ENCODE results near the gene PLPPR5.

The PLPPR5 gene

DNA sequence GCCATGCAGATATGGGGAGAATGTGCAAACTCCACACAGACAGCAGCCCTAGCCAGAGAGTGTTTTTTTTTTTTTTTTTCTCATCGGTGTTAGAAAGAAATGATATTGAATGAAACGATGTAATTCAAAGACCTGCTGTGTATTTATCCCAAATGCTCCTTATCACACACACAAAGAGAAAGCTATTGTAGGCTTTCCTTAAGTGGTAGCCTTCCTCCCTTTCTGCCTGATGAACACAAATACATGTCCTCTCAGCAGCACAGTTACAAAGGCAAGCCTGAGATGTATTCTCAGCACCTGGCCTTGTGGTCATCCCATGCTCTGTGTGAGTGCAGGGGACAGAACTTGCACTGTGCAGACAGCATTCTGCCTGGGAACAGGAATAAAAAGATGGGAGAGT, 93.8 kb downstream of the PLPPR5 start:
- H2AK5ac ChIP-seq (ENCODE audit: low read length), result no peak overlapping the region
- no peaks in the 10 kb centered on the region for H3K79me1 ChIP-seq (ENCODE audit: low read length)
- no peak overlapping the region for H3K4me3 ChIP-seq (ENCODE audit: low read depth, low read length)
- no peak overlapping the region for H4K8ac ChIP-seq (ENCODE audit: low read depth, low read length)
- H3K4me1 ChIP-seq (ENCODE audit: control insufficient read depth in 1 of 2, insufficient read depth in 2 of 2, low read length in 2 of 2), result no peaks in the 10 kb centered on the region
- no peak overlapping the region for H3K4ac ChIP-seq (ENCODE audit: low read depth, low read length)
- H3K27me3 ChIP-seq (ENCODE audit: insufficient read depth, low read length), result no peaks in the 10 kb centered on the region
- no peak overlapping the region for H3K18ac ChIP-seq (ENCODE audit: low read length)
- no peak for DNase-seq
- no peak overlapping the region for H3K4me2 ChIP-seq (ENCODE audit: low read length)
- no peak overlapping the region for H3K23ac ChIP-seq (ENCODE audit: low read length)
- no peaks in the 10 kb centered on the region for H3K79me2 ChIP-seq (ENCODE audit: control insufficient read depth, insufficient read depth, low read length, poor library complexity)
- H2AFZ ChIP-seq (ENCODE audit: insufficient read depth, low read length, poor library complexity), result no peak overlapping the region
- no peak overlapping the region for H2BK12ac ChIP-seq (ENCODE audit: low read length)
- no peak overlapping the region for H3K14ac ChIP-seq (ENCODE audit: low read length)
- no peak overlapping the region for H4K12ac ChIP-seq (ENCODE audit: low read depth, low read length)
- H3K9ac ChIP-seq (ENCODE audit: low read length), result no peak overlapping the region
- WGBS (ENCODE audit: extremely low coverage, insufficient coverage, insufficient read length), result no CpG with 5 or more reads among the region's 2 CpGs
- no peak overlapping the region for H3K27ac ChIP-seq (ENCODE audit: low read depth, low read length)
- no peaks in the 10 kb centered on the region for H3K36me3 ChIP-seq (ENCODE audit: control insufficient read depth in 1 of 2, insufficient read depth in 2 of 2, low read length in 2 of 2)
- no peak overlapping the region for H2BK120ac ChIP-seq (ENCODE audit: insufficient read depth, low read length, poor library complexity)
- no peak overlapping the region for H4K91ac ChIP-seq (ENCODE audit: low read depth, low read length)
- H2BK5ac ChIP-seq (ENCODE audit: low read depth, low read length, poor library complexity), result no peak overlapping the region
- H3K9me3 ChIP-seq (ENCODE audit: insufficient read depth, low read depth, low read length), result peaks cover 2% of the 10 kb centered on the region

- H2AFZ ChIP-seq (ENCODE audit: insufficient read depth, low read length, poor library complexity), result no peak overlapping the region
- no peaks in the 10 kb centered on the region for H3K36me3 ChIP-seq (ENCODE audit: control insufficient read depth in 1 of 2, insufficient read depth in 2 of 2, low read length in 2 of 2)
- H2AK5ac ChIP-seq (ENCODE audit: low read length), result no peak overlapping the region
- H3K4me3 ChIP-seq (ENCODE audit: low read depth, low read length), result no peak overlapping the region
- no peak overlapping the region for H3K4me2 ChIP-seq (ENCODE audit: low read length)
- H4K8ac ChIP-seq (ENCODE audit: low read depth, low read length), result no peak overlapping the region
- H3K79me2 ChIP-seq (ENCODE audit: control insufficient read depth, insufficient read depth, low read length, poor library complexity), result no peaks in the 10 kb centered on the region
- H3K9ac ChIP-seq (ENCODE audit: low read length), result no peak overlapping the region
- no CpG with 5 or more reads among the region's 1 CpG for WGBS (ENCODE audit: extremely low coverage, insufficient coverage, insufficient read length)
- no peak overlapping the region for H3K14ac ChIP-seq (ENCODE audit: low read length)
- H3K79me1 ChIP-seq (ENCODE audit: low read length), result no peaks in the 10 kb centered on the region
- H3K4ac ChIP-seq (ENCODE audit: low read depth, low read length), result no peak overlapping the region
- no peak overlapping the region for H3K27ac ChIP-seq (ENCODE audit: low read depth, low read length)
- no peak for DNase-seq
- H3K9me3 ChIP-seq (ENCODE audit: insufficient read depth, low read depth, low read length), result peaks cover 2% of the 10 kb centered on the region
- no peak overlapping the region for H4K12ac ChIP-seq (ENCODE audit: low read depth, low read length)
- no peak overlapping the region for H3K23ac ChIP-seq (ENCODE audit: low read length)
- no peak overlapping the region for H3K18ac ChIP-seq (ENCODE audit: low read length)
- H3K4me1 ChIP-seq (ENCODE audit: control insufficient read depth in 1 of 2, insufficient read depth in 2 of 2, low read length in 2 of 2), result no peaks in the 10 kb centered on the region
- H3K27me3 ChIP-seq (ENCODE audit: insufficient read depth, low read length), result no peaks in the 10 kb centered on the region
- H2BK12ac ChIP-seq (ENCODE audit: low read length), result no peak overlapping the region
- no peak overlapping the region for H2BK5ac ChIP-seq (ENCODE audit: low read depth, low read length, poor library complexity)
- H2BK120ac ChIP-seq (ENCODE audit: insufficient read depth, low read length, poor library complexity), result no peak overlapping the region
- H4K91ac ChIP-seq (ENCODE audit: low read depth, low read length), result no peak overlapping the region
Measured at GRCh38 chr1:98908980-98909379, 95.7 kb downstream of the PLPPR5 start.

DNA sequence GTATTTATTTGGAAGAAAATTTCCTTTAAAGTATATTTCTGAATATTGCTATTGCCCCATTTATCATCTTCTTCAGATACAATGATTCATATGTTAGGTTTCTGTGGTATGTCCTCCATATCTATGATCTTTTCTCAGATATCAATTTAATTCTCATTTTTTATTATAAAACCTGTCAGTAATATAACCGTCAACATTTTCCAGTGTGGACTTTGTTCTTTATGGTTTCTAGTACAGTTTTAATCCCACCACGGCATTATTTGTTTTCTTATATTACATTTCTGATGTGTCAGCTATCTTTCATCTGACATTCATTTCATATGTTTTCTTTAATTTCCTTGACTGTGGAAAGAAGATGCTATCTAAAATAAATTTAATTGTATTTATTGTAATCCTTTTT, 97.9 kb downstream of the PLPPR5 start:
- H3K18ac ChIP-seq (ENCODE audit: low read length), result no peak overlapping the region
- no peak for DNase-seq
- H3K4me3 ChIP-seq (ENCODE audit: low read depth, low read length), result no peak overlapping the region
- H3K9me3 ChIP-seq (ENCODE audit: insufficient read depth, low read depth, low read length), result peaks cover 2% of the 10 kb centered on the region
- no peaks in the 10 kb centered on the region for H3K36me3 ChIP-seq (ENCODE audit: control insufficient read depth in 1 of 2, insufficient read depth in 2 of 2, low read length in 2 of 2)
- no peak overlapping the region for H2BK12ac ChIP-seq (ENCODE audit: low read length)
- no peaks in the 10 kb centered on the region for H3K79me1 ChIP-seq (ENCODE audit: low read length)
- no peak overlapping the region for H3K23ac ChIP-seq (ENCODE audit: low read length)
- no CpG with 5 or more reads among the region's 2 CpGs for WGBS (ENCODE audit: extremely low coverage, insufficient coverage, insufficient read length)
- no peak overlapping the region for H2BK120ac ChIP-seq (ENCODE audit: insufficient read depth, low read length, poor library complexity)
- H4K8ac ChIP-seq (ENCODE audit: low read depth, low read length), result no peak overlapping the region
- no peak overlapping the region for H3K4me2 ChIP-seq (ENCODE audit: low read length)
- H2AFZ ChIP-seq (ENCODE audit: insufficient read depth, low read length, poor library complexity), result no peak overlapping the region
- no peak overlapping the region for H3K14ac ChIP-seq (ENCODE audit: low read length)
- H2BK5ac ChIP-seq (ENCODE audit: low read depth, low read length, poor library complexity), result no peak overlapping the region
- no peak overlapping the region for H4K12ac ChIP-seq (ENCODE audit: low read depth, low read length)
- H3K79me2 ChIP-seq (ENCODE audit: control insufficient read depth, insufficient read depth, low read length, poor library complexity), result no peaks in the 10 kb centered on the region
- H3K9ac ChIP-seq (ENCODE audit: low read length), result no peak overlapping the region
- H3K4ac ChIP-seq (ENCODE audit: low read depth, low read length), result no peak overlapping the region
- H4K91ac ChIP-seq (ENCODE audit: low read depth, low read length), result no peak overlapping the region
- no peaks in the 10 kb centered on the region for H3K27me3 ChIP-seq (ENCODE audit: insufficient read depth, low read length)
- H3K27ac ChIP-seq (ENCODE audit: low read depth, low read length), result no peak overlapping the region
- H2AK5ac ChIP-seq (ENCODE audit: low read length), result no peak overlapping the region
- H3K4me1 ChIP-seq (ENCODE audit: control insufficient read depth in 1 of 2, insufficient read depth in 2 of 2, low read length in 2 of 2), result no peaks in the 10 kb centered on the region

- Histone ChIP-seq H3K27ac (ENCODE audit: low read depth, low read length) (no peak overlapping the region), H3K23ac (ENCODE audit: low read length) (no peak overlapping the region), H3K79me1 (ENCODE audit: low read length) (no peaks in the 10 kb centered on the region), H3K4me1 (ENCODE audit: control insufficient read depth in 1 of 2, insufficient read depth in 2 of 2, low read length in 2 of 2) (no peaks in the 10 kb centered on the region), H3K4me3 (ENCODE audit: low read depth, low read length) (no peak overlapping the region), H3K36me3 (ENCODE audit: control insufficient read depth in 1 of 2, insufficient read depth in 2 of 2, low read length in 2 of 2) (no peaks in the 10 kb centered on the region), H3K9me3 (ENCODE audit: insufficient read depth, low read depth, low read length) (peaks cover 2% of the 10 kb centered on the region), H2AFZ (ENCODE audit: insufficient read depth, low read length, poor library complexity) (no peak overlapping the region), H3K14ac (ENCODE audit: low read length) (no peak overlapping the region), H2BK12ac (ENCODE audit: low read length) (no peak overlapping the region), H3K27me3 (ENCODE audit: insufficient read depth, low read length) (no peaks in the 10 kb centered on the region), H2AK5ac (ENCODE audit: low read length) (no peak overlapping the region), H3K9ac (ENCODE audit: low read length) (no peak overlapping the region), H2BK5ac (ENCODE audit: low read depth, low read length, poor library complexity) (no peak overlapping the region), H3K79me2 (ENCODE audit: control insufficient read depth, insufficient read depth, low read length, poor library complexity) (no peaks in the 10 kb centered on the region), H3K4ac (ENCODE audit: low read depth, low read length) (no peak overlapping the region), H4K91ac (ENCODE audit: low read depth, low read length) (no peak overlapping the region), H3K4me2 (ENCODE audit: low read length) (no peak overlapping the region), H4K12ac (ENCODE audit: low read depth, low read length) (no peak overlapping the region), H3K18ac (ENCODE audit: low read length) (no peak overlapping the region), H4K8ac (ENCODE audit: low read depth, low read length) (no peak overlapping the region), H2BK120ac (ENCODE audit: insufficient read depth, low read length, poor library complexity) (no peak overlapping the region)
- WGBS (ENCODE audit: extremely low coverage, insufficient coverage, insufficient read length), result no CpG with 5 or more reads among the region's 3 CpGs
- no peak for DNase-seq
Measured at GRCh38 chr1:98906361-98906760, 98.3 kb downstream of the PLPPR5 start.
